ENCODE data around the gene CSPG4. TPM values are rescaled to one million over a fixed set of nuclear protein-coding genes. Genes with fewer than 3 reads are reported as not detected.
"Not testable (repeated sequence)": the region's sequence is repeated elsewhere in the genome, so short reads cannot be mapped to it uniquely, and the experiment has no call there.

Gene CSPG4
- total RNA-seq, 6 experiments from 2014 or later = 81.2 to 111 (median 95.7) TPM

DNA sequence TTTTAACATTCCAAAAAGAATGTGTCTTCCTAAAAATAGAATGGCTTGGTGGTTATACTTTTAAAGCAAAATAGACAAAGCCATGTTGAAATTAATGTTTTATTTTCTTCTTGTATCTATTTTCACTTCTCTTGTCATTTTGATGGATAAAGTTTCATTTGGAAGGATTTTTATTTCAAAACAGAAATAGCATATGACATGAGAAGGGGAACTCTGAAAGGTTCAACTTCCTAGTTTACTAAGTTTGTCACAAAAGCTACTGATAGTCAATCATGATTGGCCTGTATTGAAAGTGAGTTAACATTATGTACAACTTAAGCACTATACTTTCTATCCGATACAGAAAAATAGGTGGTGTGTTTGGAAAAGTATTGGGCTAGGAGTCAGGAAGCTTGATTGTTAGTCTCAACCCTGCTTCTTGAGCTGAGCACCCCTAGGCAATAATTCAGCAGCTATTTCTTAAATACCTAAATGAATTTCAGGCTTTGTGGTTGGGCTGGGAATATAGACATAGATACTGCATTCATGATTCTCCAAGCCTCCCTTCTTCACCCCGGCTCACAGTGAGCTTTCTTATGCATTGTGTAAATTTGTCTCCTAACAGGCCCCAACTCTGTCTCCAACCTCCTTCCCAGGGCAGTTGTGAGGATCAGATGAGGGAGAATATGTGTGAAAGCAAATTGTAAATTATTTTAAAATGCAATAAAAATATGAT, 46.9 kb upstream of the CSPG4 start:
- Mint-ChIP-seq H3K36me3 (ENCODE audit: low read depth) (no peaks in the 10 kb centered on the region), H3K9me3 (no peaks in the 10 kb centered on the region), H3K4me3 (peak overlapping the region; percentile 90), H3K4me1 (ENCODE audit: low read depth) (peaks cover 24% of the 10 kb centered on the region), H3K27ac (peak overlapping the region; percentile 96), H3K27me3 (ENCODE audit: insufficient read depth) (peaks cover 11% of the 10 kb centered on the region)
- DNase-seq = no peak
- TF ChIP-seq, protein P1, sequence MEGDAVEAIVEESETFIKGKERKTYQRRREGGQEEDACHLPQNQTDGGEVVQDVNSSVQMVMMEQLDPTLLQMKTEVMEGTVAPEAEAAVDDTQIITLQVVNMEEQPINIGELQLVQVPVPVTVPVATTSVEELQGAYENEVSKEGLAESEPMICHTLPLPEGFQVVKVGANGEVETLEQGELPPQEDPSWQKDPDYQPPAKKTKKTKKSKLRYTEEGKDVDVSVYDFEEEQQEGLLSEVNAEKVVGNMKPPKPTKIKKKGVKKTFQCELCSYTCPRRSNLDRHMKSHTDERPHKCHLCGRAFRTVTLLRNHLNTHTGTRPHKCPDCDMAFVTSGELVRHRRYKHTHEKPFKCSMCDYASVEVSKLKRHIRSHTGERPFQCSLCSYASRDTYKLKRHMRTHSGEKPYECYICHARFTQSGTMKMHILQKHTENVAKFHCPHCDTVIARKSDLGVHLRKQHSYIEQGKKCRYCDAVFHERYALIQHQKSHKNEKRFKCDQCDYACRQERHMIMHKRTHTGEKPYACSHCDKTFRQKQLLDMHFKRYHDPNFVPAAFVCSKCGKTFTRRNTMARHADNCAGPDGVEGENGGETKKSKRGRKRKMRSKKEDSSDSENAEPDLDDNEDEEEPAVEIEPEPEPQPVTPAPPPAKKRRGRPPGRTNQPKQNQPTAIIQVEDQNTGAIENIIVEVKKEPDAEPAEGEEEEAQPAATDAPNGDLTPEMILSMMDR (IDR thresholded peaks at IDR 0.05) = no peak

DNA sequence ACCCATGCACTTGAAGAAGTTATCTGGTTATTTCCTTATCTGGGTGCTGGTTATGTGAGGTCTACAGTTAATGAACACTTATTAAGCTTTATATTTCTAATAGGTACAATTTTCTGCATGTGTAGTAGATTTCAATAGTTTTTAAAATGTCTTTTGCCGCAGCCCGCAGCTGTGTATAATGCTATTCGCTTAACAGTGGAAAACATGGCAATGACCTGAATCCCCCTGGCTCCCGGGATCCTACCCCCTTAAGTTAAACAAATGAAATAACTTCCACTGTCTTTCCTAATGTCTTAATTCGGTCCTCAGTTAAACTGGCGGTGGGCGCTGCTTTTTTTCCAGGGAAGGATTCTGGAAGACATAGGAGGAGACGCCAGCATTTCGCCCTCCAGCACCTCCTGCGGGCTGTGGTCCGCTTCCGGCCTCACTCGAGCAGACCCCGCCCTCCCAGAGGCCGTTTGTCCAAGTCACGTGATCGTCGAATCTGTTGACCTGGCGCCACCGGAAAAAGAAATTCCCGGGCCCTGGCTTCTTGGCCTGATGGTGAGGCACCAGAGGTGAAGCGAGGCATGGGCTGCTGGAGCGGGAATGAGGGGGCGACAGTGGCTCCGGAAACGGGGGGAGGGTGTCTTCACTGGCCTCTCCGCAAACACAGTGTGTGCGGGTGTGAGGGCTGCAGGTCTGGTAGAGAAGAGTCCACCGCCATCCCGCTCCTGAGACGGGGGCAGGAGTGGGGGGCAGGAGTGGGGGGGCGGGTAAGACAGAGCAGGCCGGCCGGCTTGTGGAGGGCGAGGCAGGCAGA, 45.6 kb upstream of the CSPG4 start:
- peak; percentile 71 for DNase-seq
- peaks cover 6% of the 10 kb centered on the region; the same call in 1 of the 2 replicates for H3K27me3 Mint-ChIP-seq (ENCODE audit: insufficient read depth)
- H3K4me3 Mint-ChIP-seq = peak overlapping the region; percentile 90
- no peaks in the 10 kb centered on the region for H3K9me3 Mint-ChIP-seq
- peaks cover 24% of the 10 kb centered on the region for H3K4me1 Mint-ChIP-seq (ENCODE audit: low read depth)
- peak overlapping the region; percentile 96 for H3K27ac Mint-ChIP-seq
- H3K36me3 Mint-ChIP-seq (ENCODE audit: low read depth) = no peaks in the 10 kb centered on the region
- TF ChIP-seq, protein P1 (IDR thresholded peaks at IDR 0.05) = peak; percentile 13; the same call in 1 of the 2 replicates

DNA sequence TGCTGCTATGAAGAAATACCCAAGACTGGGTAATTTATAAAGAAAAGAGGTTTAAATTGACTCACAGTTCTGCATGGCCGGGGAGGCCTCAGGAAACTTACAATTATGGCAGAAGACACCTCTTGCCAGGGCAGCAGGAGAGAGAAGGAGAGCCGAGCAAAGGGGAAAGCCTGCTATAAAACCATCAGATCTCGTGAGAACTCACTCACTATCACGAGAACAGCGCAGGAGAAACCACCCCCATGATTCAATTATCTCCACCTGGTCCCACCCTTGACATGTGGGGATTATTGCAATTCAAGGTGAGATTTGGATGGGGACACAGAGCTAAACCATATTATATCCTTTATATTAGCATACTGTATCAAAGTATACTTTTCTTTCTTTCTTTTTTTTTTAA, 42.2 kb upstream of the CSPG4 start:
- not testable (repeated sequence) for H3K27ac Mint-ChIP-seq; H3K36me3 Mint-ChIP-seq (ENCODE audit: low read depth); H3K9me3 Mint-ChIP-seq; H3K27me3 Mint-ChIP-seq (ENCODE audit: insufficient read depth); H3K4me3 Mint-ChIP-seq; DNase-seq
- H3K4me1 Mint-ChIP-seq (ENCODE audit: low read depth) = peaks cover 23% of the 10 kb centered on the region

DNA sequence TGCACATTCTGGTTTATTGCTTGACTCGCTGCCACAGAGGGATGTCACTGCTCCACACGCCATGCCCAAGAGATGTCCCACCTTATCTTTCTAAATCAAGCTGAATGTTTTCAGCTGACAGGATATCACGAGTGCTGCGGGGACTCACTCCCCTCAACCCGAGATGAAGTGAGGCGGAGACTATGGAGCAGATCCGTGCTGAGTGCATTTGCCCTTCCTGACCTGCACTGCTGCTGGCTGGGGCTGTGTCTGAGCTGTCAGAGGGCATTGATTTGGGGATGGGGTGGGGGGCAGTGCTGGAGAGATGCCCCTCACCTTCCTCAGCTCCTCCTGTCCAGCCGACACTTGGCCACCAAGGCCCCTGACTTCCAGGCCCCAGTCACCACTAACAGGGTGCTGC, 40.5 kb upstream of the CSPG4 start:
- H3K36me3 Mint-ChIP-seq (ENCODE audit: low read depth) = no peaks in the 10 kb centered on the region
- TF ChIP-seq, protein P1 (IDR thresholded peaks at IDR 0.05) = no peak
- H3K4me1 Mint-ChIP-seq (ENCODE audit: low read depth) = peaks cover 6% of the 10 kb centered on the region
- H3K27ac Mint-ChIP-seq = no peak overlapping the region
- peaks cover 5% of the 10 kb centered on the region for H3K27me3 Mint-ChIP-seq (ENCODE audit: insufficient read depth)
- DNase-seq = no peak
- H3K4me3 Mint-ChIP-seq = no peak overlapping the region
- H3K9me3 Mint-ChIP-seq = no peaks in the 10 kb centered on the region

DNA sequence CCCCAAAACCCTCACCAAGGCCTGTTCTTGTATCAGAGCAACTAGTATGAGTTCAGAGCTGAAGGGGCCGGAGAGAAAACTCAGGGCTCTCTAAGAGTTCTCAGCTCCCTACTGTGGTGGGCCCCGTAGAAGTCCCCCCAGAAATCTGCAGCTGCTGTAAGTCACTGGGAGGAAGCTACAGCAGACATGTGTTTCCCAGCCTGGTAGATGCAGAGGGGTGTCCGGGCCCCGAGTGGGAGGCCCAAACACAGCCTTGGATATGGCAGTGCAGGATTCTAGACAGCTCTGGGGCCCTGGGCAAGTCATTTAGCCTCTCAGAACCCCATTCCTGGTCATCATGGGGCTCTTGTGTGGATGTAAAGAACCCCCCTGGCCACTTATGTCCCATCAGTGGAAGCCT, 39.2 kb upstream of the CSPG4 start:
- TF ChIP-seq, protein P1 (IDR thresholded peaks at IDR 0.05) = no peak
- Mint-ChIP-seq H3K27me3 (ENCODE audit: insufficient read depth) (peaks cover 10% of the 10 kb centered on the region), H3K4me1 (ENCODE audit: low read depth) (no peaks in the 10 kb centered on the region), H3K9me3 (no peaks in the 10 kb centered on the region), H3K36me3 (ENCODE audit: low read depth) (no peaks in the 10 kb centered on the region), H3K27ac (no peak overlapping the region), H3K4me3 (no peak overlapping the region)
- no peak for DNase-seq
